ENCODE data around the gene MVB12B.

Gene MVB12B

GRCh38 chr9:126510564-126510963 is 183.9 kb downstream of the MVB12B start:
- no peak for TF ChIP-seq CTCF (IDR thresholded peaks at IDR 0.05)
- TF ChIP-seq ZFX (IDR thresholded peaks at IDR 0.05; ENCODE audit: borderline replicate concordance) = no peak
- H3K27ac ChIP-seq = no peak overlapping the region

- TF ChIP-seq CTCF (IDR thresholded peaks at IDR 0.05) = no peak
- TF ChIP-seq ZFX (IDR thresholded peaks at IDR 0.05; ENCODE audit: borderline replicate concordance) = no peak
- H3K27ac ChIP-seq = no peak overlapping the region
Measured at GRCh38 chr9:126511411-126511810, 184.8 kb downstream of the MVB12B start.

GRCh38 chr9:126513159-126514036 is 186.8 kb downstream of the MVB12B start:
- TF ChIP-seq ZFX (IDR thresholded peaks at IDR 0.05; ENCODE audit: borderline replicate concordance) (no peak), CTCF (IDR thresholded peaks at IDR 0.05) (no peak)
- H3K27ac ChIP-seq = no peak overlapping the region

- TF ChIP-seq CTCF (IDR thresholded peaks at IDR 0.05) = peak; percentile 96
- no peak for TF ChIP-seq ZFX (IDR thresholded peaks at IDR 0.05; ENCODE audit: borderline replicate concordance)
- H3K27ac ChIP-seq = no peak overlapping the region
Measured at GRCh38 chr9:126514037-126514821, 187.6 kb downstream of the MVB12B start.

- H3K27ac ChIP-seq = no peak overlapping the region
- no peak for TF ChIP-seq CTCF (IDR thresholded peaks at IDR 0.05)
- no peak for TF ChIP-seq ZFX (IDR thresholded peaks at IDR 0.05; ENCODE audit: borderline replicate concordance)
Measured at GRCh38 chr9:126515001-126515872, 188.6 kb downstream of the MVB12B start.

- no peak for TF ChIP-seq ZFX (IDR thresholded peaks at IDR 0.05; ENCODE audit: borderline replicate concordance)
- no peak for TF ChIP-seq CTCF (IDR thresholded peaks at IDR 0.05)
- no peak overlapping the region for H3K27ac ChIP-seq
Measured at GRCh38 chr9:126515873-126516505, 189.4 kb downstream of the MVB12B start.

Measured in 22Rv1 (cell line).